ENCODE data around the gene PSMC2. TPM values are rescaled to one million over a fixed set of nuclear protein-coding genes. Genes with fewer than 3 reads are reported as not detected.

Gene PSMC2
- total RNA-seq = 72.0 TPM

- ATAC-seq = peak; percentile 79
- peak; percentile 82 for DNase-seq (ENCODE audit: low spot score)
Measured at GRCh38 chr7:103347507-103348267, at the start of gene PSMC2. TSS of gene PSMC2 (plus strand) at chr7:103347643. CDS start at chr7:103347712, 69 bp downstream.

- ATAC-seq = no peak
- DNase-seq (ENCODE audit: low spot score) = no peak
Measured at GRCh38 chr7:103297837-103298179, 49.6 kb upstream of the PSMC2 start.

GRCh38 chr7:103299660-103300059 lies 47.8 kb upstream of the PSMC2 start:
- ATAC-seq (no peak), DNase-seq (ENCODE audit: low spot score) (no peak)

- DNase-seq (ENCODE audit: low spot score) = no peak
- ATAC-seq = no peak
Measured at GRCh38 chr7:103301441-103301840, 46.0 kb upstream of the PSMC2 start.

- no peak for ATAC-seq
Measured at GRCh38 chr7:103307503-103308231, 39.8 kb upstream of the PSMC2 start.

GRCh38 chr7:103314852-103315251 lies 32.6 kb upstream of the PSMC2 start:
- DNase-seq (ENCODE audit: low spot score) = no peak
- no peak for ATAC-seq

More at GRCh38 chr7:103307503-103308231, 39.8 kb upstream of the PSMC2 start:
- no peak for DNase-seq (ENCODE audit: low spot score)

GRCh38 chr7:103316380-103316941 lies 31.0 kb upstream of the PSMC2 start:
- no peak for DNase-seq (ENCODE audit: low spot score)
- no peak for ATAC-seq

GRCh38 chr7:103317009-103317408 lies 30.4 kb upstream of the PSMC2 start:
- DNase-seq (ENCODE audit: low spot score) (no peak), ATAC-seq (no peak)

- ATAC-seq (no peak), DNase-seq (ENCODE audit: low spot score) (no peak)
Measured at GRCh38 chr7:103325744-103326143, 21.7 kb upstream of the PSMC2 start.

GRCh38 chr7:103336761-103337160 lies 10.7 kb upstream of the PSMC2 start:
- DNase-seq (ENCODE audit: low spot score) (no peak), ATAC-seq (no peak)

- no peak for ATAC-seq
- no peak for DNase-seq (ENCODE audit: low spot score)
Measured at GRCh38 chr7:103338864-103339263, 8.6 kb upstream of the PSMC2 start.

GRCh38 chr7:103341466-103341865 lies 6.0 kb upstream of the PSMC2 start:
- ATAC-seq (no peak), DNase-seq (ENCODE audit: low spot score) (no peak)

- DNase-seq (ENCODE audit: low spot score) = no peak
- no peak for ATAC-seq
Measured at GRCh38 chr7:103343332-103343731, 4.1 kb upstream of the PSMC2 start.

GRCh38 chr7:103343758-103344452 lies 3.5 kb upstream of the PSMC2 start:
- ATAC-seq = peak; percentile 6
- DNase-seq (ENCODE audit: low spot score) = peak; percentile 47

- peak; percentile 92 for ATAC-seq
- peak; percentile 87 for DNase-seq (ENCODE audit: low spot score)
Measured at GRCh38 chr7:103344453-103345149, 2.8 kb upstream of the PSMC2 start, which contains the start of gene DNAJC2. TSS of gene DNAJC2 (minus strand) at chr7:103344767. CDS start at chr7:103344622, 145 bp downstream.

- ATAC-seq = no peak
- DNase-seq (ENCODE audit: low spot score) = no peak
Measured at GRCh38 chr7:103346396-103346795, 1.0 kb upstream of the PSMC2 start.

GRCh38 chr7:103348452-103348851 lies 1.0 kb downstream of the PSMC2 start:
- ATAC-seq (no peak), DNase-seq (ENCODE audit: low spot score) (no peak)

- DNase-seq (ENCODE audit: low spot score) = no peak
- ATAC-seq = no peak
Measured at GRCh38 chr7:103348959-103349358, 1.5 kb downstream of the PSMC2 start.

- no peak for DNase-seq (ENCODE audit: low spot score)
- ATAC-seq = no peak
Measured at GRCh38 chr7:103349805-103350204, 2.4 kb downstream of the PSMC2 start.

- ATAC-seq (no peak), DNase-seq (ENCODE audit: low spot score) (no peak)
Measured at GRCh38 chr7:103369432-103369831, 22.0 kb downstream of the PSMC2 start.

Measured in left lobe of liver (tissue), 2 donors.